ENCODE results near the gene ITPR1. TPM values are rescaled to one million over a fixed set of nuclear protein-coding genes. Genes with fewer than 3 reads are reported as not detected.

The ITPR1 gene
- total and polyA plus RNA-seq, 10 of the 15 experiments (the other 5 are each of a cell fraction or from before 2014, with no cell fraction given) = 12.2 to 239 (median 28.4) TPM

GRCh38 chr3:4564270-4564669, 71.1 kb downstream of the ITPR1 start:
- Histone ChIP-seq H4K20me1 (ENCODE audit: control insufficient read depth, insufficient read depth) (no peaks in the 10 kb centered on the region), H3K4me2 (ENCODE audit: control insufficient read depth, insufficient read depth) (no peak overlapping the region), H3K36me3 (ENCODE audit: control insufficient read depth in 2 of 2, insufficient read depth in 2 of 2, low read length in 1 of 2) (no peaks in the 10 kb centered on the region; a peak in 2 of 4 replicates), H3K4me3 (no peak overlapping the region), H3K4me1 (ENCODE audit: control insufficient read depth, insufficient read depth, low read length) (no peaks in the 10 kb centered on the region), H2AFZ (ENCODE audit: control insufficient read depth, low read depth, low read length) (no peak overlapping the region), H3K9ac (ENCODE audit: control insufficient read depth, insufficient read depth, low read length) (no peak overlapping the region), H3K27me3 (replicated peaks in 1 of 2; ENCODE audit: control insufficient read depth in 2 of 2, insufficient read depth in 2 of 2, low read length in 1 of 2) (no peaks in the 10 kb centered on the region), H3K79me2 (ENCODE audit: control insufficient read depth, insufficient read depth, low read length) (no peaks in the 10 kb centered on the region), H3K9me3 (replicated peaks; ENCODE audit: control insufficient read depth, insufficient read depth, low read length) (no peaks in the 10 kb centered on the region), H3K27ac (ENCODE audit: control insufficient read depth, insufficient read depth) (no peak overlapping the region)
- SMC1A ChIA-PET (ENCODE audit: uncharacterized antibody, unreplicated experiment) = no interaction called here
- POLR2A ChIA-PET = no interaction called here
- ATAC-seq (no peak), FAIRE-seq (no peak), DNase-seq (ENCODE audit: low read depth, low spot score) (no peak)
- TF ChIP-seq TBL1XR1 (IDR thresholded peaks at IDR 0.05; ENCODE audit: low read depth, low read length) (no peak), E2F8 (IDR thresholded peaks at IDR 0.05; ENCODE audit: low read depth, partially characterized antibody) (no peak), JUND (IDR thresholded peaks at IDR 0.05; ENCODE audit: low read depth, low read length) (no peak), SREBF1 (IDR thresholded peaks at IDR 0.05; ENCODE audit: low read length) (no peak), STAT1 (conservative IDR thresholded peaks at IDR 0.05) (no peak), ZNF384 (IDR thresholded peaks at IDR 0.05; ENCODE audit: borderline replicate concordance, low read depth, low read length) (no peak), SMAD5 (IDR thresholded peaks at IDR 0.05; ENCODE audit: low read depth) (no peak), NFYA (IDR thresholded peaks at IDR 0.05; ENCODE audit: borderline replicate concordance, low read depth, low read length) (no peak), CEBPZ (IDR thresholded peaks at IDR 0.05; ENCODE audit: low read depth, low read length) (no peak), NFXL1 (IDR thresholded peaks at IDR 0.05; ENCODE audit: borderline replicate concordance) (no peak), SP1 (IDR thresholded peaks at IDR 0.05; ENCODE audit: low read depth, low read length) (no peak), CHD2 (IDR thresholded peaks at IDR 0.05; ENCODE audit: borderline replicate concordance, low read depth, low read length) (no peak), FOS (IDR thresholded peaks at IDR 0.05; ENCODE audit: borderline replicate concordance, extremely low read depth, insufficient read length) (no peak), RUNX3 (IDR thresholded peaks at IDR 0.05; ENCODE audit: low read length) (no peak), REST (IDR thresholded peaks at IDR 0.05; ENCODE audit: low read depth, low read length) (no peak), ZNF207 (IDR thresholded peaks at IDR 0.05; ENCODE audit: borderline replicate concordance) (no peak)
- intact Hi-C loops (cut with micrococcal nuclease; ENCODE audit: unreplicated experiment) (no loop called here), in situ Hi-C loops (cut with MboI) (no loop called here)
- BruUV-seq (replicated peaks) = no TSS peak
- CTCF ChIA-PET = interaction anchor here (1.3 kb wide), 1 partner anchor 218 kb away, joined by 3 read pairs; no protein-coding TSS in a partner anchor
- WGBS (ENCODE audit: insufficient coverage, insufficient replicate concordance, low lambda C conversion rate, missing lambda C conversion rate) = over 99% methylated on average over 7 of the region's 7 CpGs
- RAD21 ChIA-PET (ENCODE audit: unreplicated experiment) = no interaction called here

All from GM12878 (cell line).